K562 (cell line): ENCODE results near the gene CREB3L1. TPM values are rescaled to one million over a fixed set of nuclear protein-coding genes. Genes with fewer than 3 reads are reported as not detected.

Experiments
- ATAC-seq: fragments of 200-7000 bp; cut with Tn5 transposase; 3 replicates; pipeline ENCODE4 v1.9.1; 2020; ENCODE audit warnings: moderate library complexity
- BruUV-seq: library from RNA; stranded (reverse); fragments of 400-500 nt; replicated peaks from 2 replicates; lab custom pipeline; 2021; lab: Mats Ljungman, UMichigan
- CTCF ChIA-PET: fragments of 300-600 bp; formaldehyde crosslinking; extraction: SDS; loops from one replicate; lab custom pipeline; 2021; ENCODE audit warnings: low intra/inter-chr PET ratio; lab: Yijun Ruan, JAX
- POLR2A ChIA-PET: fragments of 300-600, 350-650 bp; sonication (Branson Sonifier 250); formaldehyde crosslinking; extraction: SDS; loops from one replicate; lab custom pipeline; 2021; ENCODE audit warnings: antibody characterized with exemption, inconsistent platforms; lab: Yijun Ruan, JAX
- DNase-seq, 4 experiments: peaks; one replicate each; pipeline versions ENCODE4 v3.0.0 to v3.0.0-alpha.2; 2011 to 2018; ENCODE audit warnings: low spot score in 3 of 4, mixed read lengths in 3 of 4; ENCODE audit errors: extremely low read depth in 1 of 4
- FAIRE-seq: peaks from 2 replicates; lab custom pipeline; 2011; peaks lifted over from hg19 to GRCh38; lab: Jason Lieb, UNC
- H2AFZ ChIP-seq: 2 replicates; pipeline ENCODE4 v1.6.0; 2011; ENCODE audit warnings: low read depth, low read length, control low read depth, inconsistent platforms
- H3K27ac ChIP-seq: fragments of 200-600 bp; 3 replicates; pipeline ENCODE4 v1.8.0; 2011; ENCODE audit warnings: low read depth, mild to moderate bottlenecking, control low read depth, inconsistent platforms, low read length, moderate library complexity, mixed read lengths; ENCODE audit errors: extremely low read depth
- H3K27me3 ChIP-seq, 2 experiments: fragments of 300-600 bp in 1 of 2; 2 replicates in 1 of 2; 3 replicates in 1 of 2; pipeline versions ENCODE4 v1.6.0 to v1.8.0; 2011; ENCODE audit warnings: inconsistent platforms in 2 of 2, low read length in 2 of 2, mild to moderate bottlenecking in 1 of 2, mixed read lengths in 1 of 2, moderate library complexity in 1 of 2; ENCODE audit not compliant: control insufficient read depth in 2 of 2, insufficient read depth in 2 of 2
- H3K36me3 ChIP-seq: fragments of 300-600 bp; 3 replicates; pipeline ENCODE4 v1.8.0; 2011; ENCODE audit warnings: mild to moderate bottlenecking, low read length, inconsistent platforms; ENCODE audit not compliant: control insufficient read depth, insufficient read depth
- H3K4me1 ChIP-seq, 2 experiments: fragments of 200-600 bp in 1 of 2; replicated peaks in 1 of 2; 2 replicates in 1 of 2; 3 replicates in 1 of 2; pipeline versions ENCODE4 v1.5.1 to v1.8.0; 2011; ENCODE audit warnings: inconsistent platforms in 2 of 2, low read length in 2 of 2, mild to moderate bottlenecking in 1 of 2, mixed read lengths in 1 of 2, moderate library complexity in 1 of 2; ENCODE audit not compliant: control insufficient read depth in 2 of 2, insufficient read depth in 2 of 2
- H3K4me2 ChIP-seq: 2 replicates; pipeline ENCODE4 v1.6.1; 2011; ENCODE audit warnings: low read length, control low read depth, inconsistent platforms, mixed read lengths; ENCODE audit not compliant: insufficient read depth
- H3K4me3 ChIP-seq: fragments of 200-600 bp; sonication (generic), shearing (Covaris generic); 2 replicates; pipeline ENCODE4 v1.5.1; 2016; ENCODE audit warnings: control low read depth, inconsistent platforms
- H3K79me2 ChIP-seq: fragments of 200-600 bp; 3 replicates; pipeline ENCODE4 v1.8.0; 2011; ENCODE audit warnings: low read length, inconsistent platforms; ENCODE audit not compliant: control insufficient read depth, insufficient read depth
- H3K9ac ChIP-seq, 2 experiments: 2 replicates each; pipeline versions ENCODE4 v1.6.0 to v1.6.1; 2011; ENCODE audit warnings: low read depth in 2 of 2, low read length in 2 of 2, control low read depth in 1 of 2, inconsistent platforms in 1 of 2, mild to moderate bottlenecking in 1 of 2, mixed read lengths in 1 of 2; ENCODE audit not compliant: insufficient read depth in 1 of 2
- H3K9me1 ChIP-seq: one replicate; pipeline ENCODE4 v1.6.0; 2011; ENCODE audit warnings: inconsistent platforms, mild to moderate bottlenecking, low read length, moderate library complexity; ENCODE audit not compliant: control insufficient read depth, insufficient read depth
- H3K9me3 ChIP-seq: replicated peaks from 2 replicates; pipeline ENCODE4 v1.5.1; 2011; ENCODE audit warnings: low read depth, low read length, inconsistent platforms; ENCODE audit not compliant: control insufficient read depth, insufficient read depth
- H4K20me1 ChIP-seq: replicated peaks from 2 replicates; pipeline ENCODE4 v1.6.1; 2011; ENCODE audit warnings: low read length, inconsistent platforms, mixed read lengths; ENCODE audit not compliant: control insufficient read depth, insufficient read depth
- BCOR ChIP-seq: fragments of 450-650 bp; IDR thresholded peaks from 2 replicates; pipeline ENCODE4 v1.6.1; 2016
- KDM1A ChIP-seq, 2 experiments: fragments of 450-650 bp; IDR thresholded peaks; 2 replicates each; pipeline ENCODE4 v1.6.1; 2016; ENCODE audit warnings: mild to moderate bottlenecking in 2 of 2
- MEIS2 ChIP-seq: fragments of 450-650 bp; IDR thresholded peaks from 2 replicates; pipeline ENCODE4 v1.6.1; 2014; ENCODE audit warnings: mild to moderate bottlenecking; ENCODE audit not compliant: partially characterized antibody
- NFE2 ChIP-seq: IDR thresholded peaks from 2 replicates; pipeline ENCODE4 v1.6.1; 2014; ENCODE audit warnings: antibody characterized with exemption, low read depth
- TOE1 ChIP-seq, 2 experiments: fragments of 450-650 bp in 1 of 2; sonication (generic) in 1 of 2; formaldehyde crosslinking in 1 of 2; IDR thresholded peaks; 2 replicates each; pipeline versions ENCODE4 v1.7.1 to v1.8.0; 2016 to 2022; ENCODE audit warnings: borderline replicate concordance in 2 of 2, mild to moderate bottlenecking in 2 of 2, antibody characterized with exemption in 1 of 2, inconsistent platforms in 1 of 2, low read depth in 1 of 2, missing genetic modification reagents in 1 of 2, moderate library complexity in 1 of 2
- ZFP36 ChIP-seq: fragments of 150-350 bp; IDR thresholded peaks from 2 replicates; pipeline ENCODE4 v1.6.1; 2018; ENCODE audit warnings: low read length, low read depth; ENCODE audit not compliant: partially characterized antibody
- WGBS: fragments of 100-300 bp; shearing (Covaris generic); methylation state at CpG from one replicate; pipeline ENCODE4 v1.1.6; 2016; ENCODE audit warnings: low coverage, mixed read lengths; ENCODE audit not compliant: insufficient coverage; ENCODE audit errors: missing lambda C conversion rate; 5-methylcytosine and 5-hydroxymethylcytosine counted together
- in situ Hi-C: fragments of 300-500 bp; cut with MboI; formaldehyde crosslinking; loops from 4 replicates; pipeline ENCODE4 v1.15.0; 2018; ENCODE audit warnings: inconsistent platforms, mixed read lengths
- intact Hi-C: fragments of 100-400 bp; cut with micrococcal nuclease; formaldehyde crosslinking; loops from 2 replicates; pipeline ENCODE4 v1.14.2; 2022
- polyA plus RNA-seq, 8 experiments: library from polyadenylated mRNA; depleted of rRNA in 4 of 8; stranded (reverse) in 5 of 8; unstranded in 3 of 8; fragments of >200 nt; fragmentation: Nextera tagmentation in 2 of 8; fragmentation: Illumina TruSeq in 1 of 8; extraction: Ambion mirVana in 2 of 8; extraction: Trizol in 1 of 8; gene quantifications; 2 replicates each; pipeline versions ENCODE4 v1.2.1 to v1.2.3, GENCODE V29; 2011 to 2014; ENCODE audit warnings: inconsistent platforms in 1 of 8, missing spikeins in 1 of 8
- total RNA-seq, 7 experiments: library from RNA; depleted of rRNA in 6 of 7; stranded (reverse); fragments of >200 nt in 6 of 7; fragmentation: Illumina TruSeq in 2 of 7; extraction: Trizol in 2 of 7; gene quantifications; 2 replicates each; pipeline versions ENCODE4 v1.2.1 to v1.2.3, GENCODE V29; 2011 to 2021; ENCODE audit warnings: low replicate concordance in 1 of 7

CREB3L1 gene
- total and polyA plus RNA-seq, 9 of the 15 experiments (the other 6 are each of a cell fraction or from before 2014, with no cell fraction given) = 1.2 to 27.6 (median 3.7) TPM

- intact Hi-C loops (no loop called here), in situ Hi-C loops (no loop called here)
These were observed 53.3 kb downstream of the CREB3L1 start for GRCh38 chr11:46330563-46331281.

GRCh38 chr11:46331282-46331984, 54.0 kb downstream of the CREB3L1 start:
- peaks cover 40 to 69% of the 10 kb centered on the region in 2 experiments; a peak in 4 of 5 replicates for H3K27me3 ChIP-seq
- in situ Hi-C loops = no loop called here
- no peaks in the 10 kb centered on the region for H3K36me3 ChIP-seq
- FAIRE-seq = peak; percentile 62
- no peak overlapping the region; a peak in 1 of 4 replicates for H3K9ac ChIP-seq
- no peak overlapping the region for H3K4me3 ChIP-seq
- H3K4me1 ChIP-seq = peaks cover 10 to 33% of the 10 kb centered on the region in 2 experiments; a peak in 4 of 5 replicates
- ATAC-seq = peak; percentile 57
- H3K9me3 ChIP-seq = no peaks in the 10 kb centered on the region
- TF ChIP-seq ZFP36 (peak; percentile 96), BCOR (peak; percentile 38; the same call in 1 of the 2 replicates), TOE1 (IDR thresholded peaks at IDR 0.05; ENCODE audit: borderline replicate concordance) (no peak), TOE1 (CRISPR knock-in tag; IDR thresholded peaks at IDR 0.05; ENCODE audit: borderline replicate concordance, low read depth) (no peak), KDM1A (IDR thresholded peaks at IDR 0.05) (peak in 1 of 2 experiments; percentile 25; a peak in 1 of 4 replicates)
- TF ChIP-seq, all 486 proteins: peak for 3
- Histone ChIP-seq H3K27ac (no peak overlapping the region), H3K4me2 (no peak overlapping the region), H2AFZ (no peak overlapping the region), H4K20me1 (peaks cover 3% of the 10 kb centered on the region; the same call in 1 of the 2 replicates), H3K9me1 (no peaks in the 10 kb centered on the region), H3K79me2 (no peaks in the 10 kb centered on the region)
- intact Hi-C loops = no loop called here
- CTCF ChIA-PET = no interaction called here
- POLR2A ChIA-PET = interaction anchor here (0.5 to 1.2 kb wide), 6 partner anchors 10 to 20 kb away, joined by 3 to 4 read pairs (median 4); no protein-coding TSS in a partner anchor
- no peak for DNase-seq
- no TSS peak for BruUV-seq
- WGBS = 2% methylated on average over 5 of the region's 5 CpGs

More at GRCh38 chr11:46330563-46331281, 53.3 kb downstream of the CREB3L1 start:
- no peaks in the 10 kb centered on the region for H3K36me3 ChIP-seq
- H3K4me3 ChIP-seq = no peak overlapping the region
- H3K9me3 ChIP-seq = no peaks in the 10 kb centered on the region
- peaks cover 3% of the 10 kb centered on the region; the same call in 1 of the 2 replicates for H4K20me1 ChIP-seq
- H3K4me1 ChIP-seq = peaks cover 10 to 27% of the 10 kb centered on the region in 2 experiments; a peak in 4 of 5 replicates
- no peak for FAIRE-seq
- under 1% methylated on average over 11 of the region's 11 CpGs for WGBS
- H3K9ac ChIP-seq = no peak overlapping the region; a peak in 1 of 4 replicates
- ChIA-PET CTCF (no interaction called here), POLR2A (interaction anchor here (0.6 to 1.2 kb wide), 8 partner anchors 10 to 91 kb away, joined by 3 to 5 read pairs (median 3); no protein-coding TSS in a partner anchor)
- H2AFZ ChIP-seq = no peak overlapping the region
- no peak for TF ChIP-seq NFE2
- TF ChIP-seq MEIS2 = peak; percentile 50
- H3K4me2 ChIP-seq = no peak overlapping the region
- H3K27me3 ChIP-seq = peaks cover 40 to 64% of the 10 kb centered on the region in 2 experiments; a peak in 4 of 5 replicates
- no TSS peak for BruUV-seq
- H3K27ac ChIP-seq = no peak overlapping the region
- no peaks in the 10 kb centered on the region for H3K9me1 ChIP-seq
- ATAC-seq = no peak
- DNase-seq = no peak
- no peaks in the 10 kb centered on the region for H3K79me2 ChIP-seq
